IMR-90 (cell line): ENCODE data around the gene TIRAP. TPM values are rescaled to one million over a fixed set of nuclear protein-coding genes. Genes with fewer than 3 reads are reported as not detected.

ENCODE experiments used
- ATAC-seq: fragments of 200-7000 bp; cut with Tn5 transposase; 2 replicates; pipeline ENCODE4 v1.9.1; 2020; ENCODE audit warnings: low read depth, mild to moderate bottlenecking, moderate library complexity
- BruUV-seq: library from RNA; stranded (reverse); fragments of 400-500 nt; replicated peaks from 2 replicates; lab custom pipeline; 2021; lab: Mats Ljungman, UMichigan
- CTCF ChIA-PET: fragments of 300-600 bp; formaldehyde crosslinking; extraction: SDS; loops from one replicate; lab custom pipeline; 2021; ENCODE audit warnings: antibody characterized with exemption; lab: Yijun Ruan, JAX
- POLR2A ChIA-PET: fragments of 300-600 bp; sonication (Branson Sonifier 250); formaldehyde crosslinking; loops from one replicate; lab custom pipeline; 2022; ENCODE audit warnings: antibody characterized with exemption; ENCODE audit not compliant: unreplicated experiment; lab: Charles Lee
- DNase-seq: peaks from one replicate; pipeline ENCODE4 v3.0.0; 2013
- H2AFZ ChIP-seq: replicated peaks from 2 replicates; pipeline ENCODE3; 2013; ENCODE audit warnings: low read length, mild to moderate bottlenecking; ENCODE audit not compliant: poor library complexity
- H2AK5ac ChIP-seq: 2 replicates; pipeline ENCODE4 v1.6.1; 2013; ENCODE audit warnings: low read depth, low read length, inconsistent platforms
- H2AK9ac ChIP-seq: replicated peaks from 2 replicates; pipeline ENCODE3; 2013; ENCODE audit warnings: mild to moderate bottlenecking, low read depth, low read length, moderate library complexity; ENCODE audit not compliant: poor library complexity
- H2BK120ac ChIP-seq: 2 replicates; pipeline ENCODE4 v1.6.1; 2013; ENCODE audit warnings: low read depth, low read length, inconsistent platforms
- H2BK15ac ChIP-seq: 3 replicates; pipeline ENCODE4 v1.6.1; 2013; ENCODE audit warnings: low read depth, low read length, inconsistent platforms
- H2BK20ac ChIP-seq: 2 replicates; pipeline ENCODE4 v1.6.1; 2013; ENCODE audit warnings: low read depth, mild to moderate bottlenecking, inconsistent platforms, low read length, moderate library complexity
- H2BK5ac ChIP-seq: 2 replicates; pipeline ENCODE4 v1.6.1; 2013; ENCODE audit warnings: mild to moderate bottlenecking, low read depth, low read length, inconsistent platforms; ENCODE audit not compliant: poor library complexity, severe bottlenecking
- H3K14ac ChIP-seq: replicated peaks from 2 replicates; pipeline ENCODE4 v1.6.1; 2013; ENCODE audit warnings: low read depth, low read length, inconsistent platforms
- H3K18ac ChIP-seq: 2 replicates; pipeline ENCODE4 v1.6.1; 2013; ENCODE audit warnings: low read depth, low read length, control low read depth
- H3K23ac ChIP-seq: 2 replicates; pipeline ENCODE4 v1.6.1; 2013; ENCODE audit warnings: low read depth, low read length, inconsistent platforms
- H3K27ac ChIP-seq: 2 replicates; pipeline ENCODE4 v1.5.1; 2013; ENCODE audit warnings: mild to moderate bottlenecking, control low read depth, low read length; ENCODE audit not compliant: insufficient read depth
- H3K27me3 ChIP-seq: 2 replicates; pipeline ENCODE4 v1.6.1; 2013; ENCODE audit warnings: low read length; ENCODE audit not compliant: control insufficient read depth, insufficient read depth
- H3K36me3 ChIP-seq: 2 replicates; pipeline ENCODE4 v1.6.1; 2013; ENCODE audit warnings: low read length, mixed read lengths; ENCODE audit not compliant: control insufficient read depth, insufficient read depth
- H3K4ac ChIP-seq: 2 replicates; pipeline ENCODE4 v1.6.1; 2013; ENCODE audit warnings: low read depth, low read length, inconsistent platforms
- H3K4me1 ChIP-seq: 2 replicates; pipeline ENCODE4 v1.6.1; 2013; ENCODE audit warnings: low read length, mixed read lengths; ENCODE audit not compliant: control insufficient read depth, insufficient read depth
- H3K4me2 ChIP-seq: 2 replicates; pipeline ENCODE4 v1.6.1; 2013; ENCODE audit warnings: low read depth, mild to moderate bottlenecking, control low read depth, low read length, moderate library complexity
- H3K4me3 ChIP-seq: 2 replicates; pipeline ENCODE4 v1.5.1; 2013; ENCODE audit warnings: low read depth, mild to moderate bottlenecking, control low read depth, low read length, moderate library complexity; ENCODE audit not compliant: insufficient read depth
- H3K56ac ChIP-seq: 2 replicates; pipeline ENCODE4 v1.6.1; 2013; ENCODE audit warnings: low read length, inconsistent platforms; ENCODE audit not compliant: insufficient read depth; ENCODE audit errors: extremely low read depth
- H3K79me1 ChIP-seq, 2 experiments: 2 replicates each; pipeline ENCODE4 v1.6.1; 2013; ENCODE audit warnings: low read length in 2 of 2, inconsistent platforms in 1 of 2, low read depth in 1 of 2
- H3K9ac ChIP-seq: 2 replicates; pipeline ENCODE4 v1.6.1; 2013; ENCODE audit warnings: low read depth, low read length, control low read depth
- H3K9me1 ChIP-seq: 2 replicates; pipeline ENCODE4 v1.6.1; 2013; ENCODE audit warnings: low read length, inconsistent platforms; ENCODE audit not compliant: insufficient read depth
- H3K9me3 ChIP-seq: 2 replicates; pipeline ENCODE4 v1.6.1; 2013; ENCODE audit warnings: low read length; ENCODE audit not compliant: control insufficient read depth, insufficient read depth
- H4K20me1 ChIP-seq: 2 replicates; pipeline ENCODE4 v1.6.1; 2013; ENCODE audit warnings: low read length, inconsistent platforms; ENCODE audit not compliant: insufficient read depth
- H4K5ac ChIP-seq: 2 replicates; pipeline ENCODE4 v1.6.1; 2013; ENCODE audit warnings: mild to moderate bottlenecking, low read depth, low read length, control low read depth
- H4K8ac ChIP-seq, 2 experiments: 2 replicates each; pipeline ENCODE4 v1.6.1; 2013; ENCODE audit warnings: low read depth in 2 of 2, low read length in 2 of 2, control low read depth in 1 of 2, inconsistent platforms in 1 of 2
- H4K91ac ChIP-seq: 2 replicates; pipeline ENCODE4 v1.6.1; 2013; ENCODE audit warnings: low read depth, low read length, inconsistent platforms; ENCODE audit not compliant: insufficient read depth
- BHLHE40 ChIP-seq: fragments of 150-350 bp; IDR thresholded peaks from 2 replicates; pipeline ENCODE4 v1.6.1; 2016; ENCODE audit warnings: mild to moderate bottlenecking, low read depth, low read length
- CEBPB ChIP-seq: IDR thresholded peaks from 2 replicates; pipeline ENCODE4 v1.6.1; 2012; ENCODE audit warnings: low read depth, low read length, improper control_type of control experiment
- CHD1 ChIP-seq: IDR thresholded peaks from 2 replicates; pipeline ENCODE4 v1.6.1; 2012; ENCODE audit warnings: low read depth, low read length, improper control_type of control experiment
- FOS ChIP-seq: fragments of 150-350 bp; IDR thresholded peaks from 2 replicates; pipeline ENCODE4 v1.6.1; 2016; ENCODE audit warnings: low read depth, low read length
- MAFK ChIP-seq: IDR thresholded peaks from 2 replicates; pipeline ENCODE4 v1.6.1; 2012; ENCODE audit warnings: low read depth, low read length, improper control_type of control experiment
- MAZ ChIP-seq: IDR thresholded peaks from 2 replicates; pipeline ENCODE4 v1.6.1; 2012; ENCODE audit warnings: low read depth, mild to moderate bottlenecking, low read length, improper control_type of control experiment, moderate library complexity, borderline replicate concordance
- MXI1 ChIP-seq: IDR thresholded peaks from 2 replicates; pipeline ENCODE4 v1.6.1; 2012; ENCODE audit warnings: low read depth, mild to moderate bottlenecking, low read length, moderate library complexity, borderline replicate concordance
- NFE2L2 ChIP-seq: fragments of 150-350 bp; IDR thresholded peaks from 2 replicates; pipeline ENCODE4 v1.6.1; 2016; ENCODE audit warnings: low read depth, mild to moderate bottlenecking, low read length
- POLR2A ChIP-seq: IDR thresholded peaks from 2 replicates; pipeline ENCODE4 v1.6.1; 2012; ENCODE audit warnings: mild to moderate bottlenecking, low read depth, low read length
- RAD21 ChIP-seq: IDR thresholded peaks from 2 replicates; pipeline ENCODE4 v1.6.1; 2012; ENCODE audit warnings: low read length, improper control_type of control experiment
- RCOR1 ChIP-seq: IDR thresholded peaks from 2 replicates; pipeline ENCODE4 v1.6.1; 2012; ENCODE audit warnings: mild to moderate bottlenecking, low read length, improper control_type of control experiment; ENCODE audit not compliant: insufficient replicate concordance
- RFX5 ChIP-seq: IDR thresholded peaks from 2 replicates; pipeline ENCODE4 v1.8.0; 2012; ENCODE audit warnings: low read depth, mild to moderate bottlenecking, low read length, moderate library complexity
- SMC3 ChIP-seq: fragments of 150-350 bp; IDR thresholded peaks from 2 replicates; pipeline ENCODE4 v1.6.1; 2016; ENCODE audit warnings: low read depth, mild to moderate bottlenecking, antibody characterized with exemption, low read length, moderate library complexity
- WGBS, 2 experiments: methylation state at CpG; one replicate each; pipeline versions ENCODE4 v1.1.5 to v1.1.7; 2013; ENCODE audit warnings: missing lambda C conversion rate in 2 of 2; ENCODE audit not compliant: insufficient read length in 1 of 2; ENCODE audit errors: extremely low coverage in 2 of 2; 5-methylcytosine and 5-hydroxymethylcytosine counted together
- dilution Hi-C: fragments of 300-500 bp; cut with HindIII; formaldehyde crosslinking; loops from one replicate; pipeline ENCODE4 v1.14.3; 2018; ENCODE audit warnings: low sequenced_read_pairs; ENCODE audit not compliant: unreplicated experiment
- in situ Hi-C: fragments of 300-500 bp; cut with MboI; formaldehyde crosslinking; loops from 3 replicates; pipeline ENCODE4 v1.14.3; 2019; ENCODE audit warnings: low sequenced_read_pairs, inconsistent platforms, mixed read lengths
- intact Hi-C: fragments of 100-400 bp; cut with micrococcal nuclease; formaldehyde crosslinking; loops from 2 replicates; pipeline ENCODE4 v1.10.0; 2022
- polyA plus RNA-seq, 3 experiments: library from polyadenylated mRNA; depleted of rRNA; stranded (reverse); fragments of >200 nt; gene quantifications; 2 replicates each; pipeline ENCODE4 v1.2.3, GENCODE V29; 2012; ENCODE audit warnings: low replicate concordance in 1 of 3
- total RNA-seq: library from RNA; depleted of rRNA; stranded (reverse); fragments of >200 nt; gene quantifications from 2 replicates; pipeline ENCODE4 v1.2.3, GENCODE V29; 2012
- TF ChIP-seq, protein P1 (sequence below): fragments of 150-350 bp; IDR thresholded peaks from 2 replicates; pipeline ENCODE4 v1.6.1; 2016; ENCODE audit warnings: low read depth, mild to moderate bottlenecking, low read length, moderate library complexity, borderline replicate concordance
- TF ChIP-seq, protein P2 (sequence below): fragments of 150-350 bp; IDR thresholded peaks from 2 replicates; pipeline ENCODE4 v1.6.1; 2017; ENCODE audit warnings: mild to moderate bottlenecking, antibody characterized with exemption, low read length, low read depth
- TF ChIP-seq, protein P3 (sequence below): conservative IDR thresholded peaks from 2 replicates; pipeline ENCODE4 v1.5.1; 2012; ENCODE audit warnings: mild to moderate bottlenecking, low read depth, low read length, improper control_type of control experiment

The TIRAP gene
- total and polyA plus RNA-seq, 2 of the 4 experiments (the other 2 are of a cell fraction), result 3.0 to 7.4 TPM

- Histone ChIP-seq H3K4me2 (no peak overlapping the region), H3K4me1 (peaks cover 8% of the 10 kb centered on the region), H2AFZ (no peak overlapping the region), H3K56ac (no peak overlapping the region), H3K9me1 (0 out of 2 replicates have a peak, but pooled peaks cover 11% of the 10 kb centered on the region), H3K27ac (no peak overlapping the region), H4K20me1 (no peaks in the 10 kb centered on the region), H4K91ac (no peak overlapping the region), H3K23ac (no peak overlapping the region), H4K8ac (no peak overlapping the region), H2BK5ac (no peak overlapping the region), H2BK20ac (no peak overlapping the region), H3K9me3 (no peaks in the 10 kb centered on the region), H3K14ac (no peak overlapping the region), H3K4ac (no peak overlapping the region), H4K5ac (no peak overlapping the region), H3K4me3 (no peak overlapping the region), H2BK15ac (no peak overlapping the region), H2AK9ac (no peak overlapping the region), H3K9ac (no peak overlapping the region), H3K36me3 (no peaks in the 10 kb centered on the region), H2AK5ac (no peak overlapping the region), H3K27me3 (no peaks in the 10 kb centered on the region), H3K18ac (no peak overlapping the region), H3K79me1 (peaks cover 0 to 6% of the 10 kb centered on the region in 2 experiments; a peak in 1 of 4 replicates), H2BK120ac (no peak overlapping the region)
- ChIA-PET POLR2A (no interaction called here), CTCF (no interaction called here)
- BruUV-seq, result no TSS peak
- WGBS, 2 experiments, result 100% methylated on average over 1 of the region's 12 CpGs; no CpG with 5 or more reads in 1 of the 2 experiments
- ATAC-seq (no peak), DNase-seq (no peak)
- intact Hi-C loops, result no loop called here
- dilution Hi-C loops, result no loop called here
- in situ Hi-C loops, result no loop called here
- no peak for TF ChIP-seq BHLHE40
- TF ChIP-seq MXI1, result no peak
- no peak for TF ChIP-seq RAD21
- no peak for TF ChIP-seq RFX5
- TF ChIP-seq, protein P1, sequence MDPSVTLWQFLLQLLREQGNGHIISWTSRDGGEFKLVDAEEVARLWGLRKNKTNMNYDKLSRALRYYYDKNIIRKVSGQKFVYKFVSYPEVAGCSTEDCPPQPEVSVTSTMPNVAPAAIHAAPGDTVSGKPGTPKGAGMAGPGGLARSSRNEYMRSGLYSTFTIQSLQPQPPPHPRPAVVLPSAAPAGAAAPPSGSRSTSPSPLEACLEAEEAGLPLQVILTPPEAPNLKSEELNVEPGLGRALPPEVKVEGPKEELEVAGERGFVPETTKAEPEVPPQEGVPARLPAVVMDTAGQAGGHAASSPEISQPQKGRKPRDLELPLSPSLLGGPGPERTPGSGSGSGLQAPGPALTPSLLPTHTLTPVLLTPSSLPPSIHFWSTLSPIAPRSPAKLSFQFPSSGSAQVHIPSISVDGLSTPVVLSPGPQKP, result no peak
- TF ChIP-seq, protein P2, sequence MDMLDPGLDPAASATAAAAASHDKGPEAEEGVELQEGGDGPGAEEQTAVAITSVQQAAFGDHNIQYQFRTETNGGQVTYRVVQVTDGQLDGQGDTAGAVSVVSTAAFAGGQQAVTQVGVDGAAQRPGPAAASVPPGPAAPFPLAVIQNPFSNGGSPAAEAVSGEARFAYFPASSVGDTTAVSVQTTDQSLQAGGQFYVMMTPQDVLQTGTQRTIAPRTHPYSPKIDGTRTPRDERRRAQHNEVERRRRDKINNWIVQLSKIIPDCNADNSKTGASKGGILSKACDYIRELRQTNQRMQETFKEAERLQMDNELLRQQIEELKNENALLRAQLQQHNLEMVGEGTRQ, result no peak
- TF ChIP-seq MAFK, result no peak
- no peak for TF ChIP-seq NFE2L2
- no peak for TF ChIP-seq RCOR1
- no peak for TF ChIP-seq MAZ
- TF ChIP-seq POLR2A, result no peak
- no peak for TF ChIP-seq FOS
- TF ChIP-seq CHD1, result no peak
- no peak for TF ChIP-seq CEBPB
- no peak for TF ChIP-seq SMC3
- TF ChIP-seq, protein P3, sequence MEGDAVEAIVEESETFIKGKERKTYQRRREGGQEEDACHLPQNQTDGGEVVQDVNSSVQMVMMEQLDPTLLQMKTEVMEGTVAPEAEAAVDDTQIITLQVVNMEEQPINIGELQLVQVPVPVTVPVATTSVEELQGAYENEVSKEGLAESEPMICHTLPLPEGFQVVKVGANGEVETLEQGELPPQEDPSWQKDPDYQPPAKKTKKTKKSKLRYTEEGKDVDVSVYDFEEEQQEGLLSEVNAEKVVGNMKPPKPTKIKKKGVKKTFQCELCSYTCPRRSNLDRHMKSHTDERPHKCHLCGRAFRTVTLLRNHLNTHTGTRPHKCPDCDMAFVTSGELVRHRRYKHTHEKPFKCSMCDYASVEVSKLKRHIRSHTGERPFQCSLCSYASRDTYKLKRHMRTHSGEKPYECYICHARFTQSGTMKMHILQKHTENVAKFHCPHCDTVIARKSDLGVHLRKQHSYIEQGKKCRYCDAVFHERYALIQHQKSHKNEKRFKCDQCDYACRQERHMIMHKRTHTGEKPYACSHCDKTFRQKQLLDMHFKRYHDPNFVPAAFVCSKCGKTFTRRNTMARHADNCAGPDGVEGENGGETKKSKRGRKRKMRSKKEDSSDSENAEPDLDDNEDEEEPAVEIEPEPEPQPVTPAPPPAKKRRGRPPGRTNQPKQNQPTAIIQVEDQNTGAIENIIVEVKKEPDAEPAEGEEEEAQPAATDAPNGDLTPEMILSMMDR, result no peak
These were observed 45.6 kb downstream of the TIRAP start for GRCh38 chr11:126328444-126328843.
